HG03064 (cell line): ENCODE data around the gene ITGA7.

ENCODE experiments used
- ATAC-seq: cut with Tn5 transposase; IDR thresholded peaks from one replicate; pipeline ENCODE4 v1.9.1; 2021; ENCODE audit warnings: low read depth; ENCODE audit not compliant: unreplicated experiment

Gene ITGA7

DNA sequence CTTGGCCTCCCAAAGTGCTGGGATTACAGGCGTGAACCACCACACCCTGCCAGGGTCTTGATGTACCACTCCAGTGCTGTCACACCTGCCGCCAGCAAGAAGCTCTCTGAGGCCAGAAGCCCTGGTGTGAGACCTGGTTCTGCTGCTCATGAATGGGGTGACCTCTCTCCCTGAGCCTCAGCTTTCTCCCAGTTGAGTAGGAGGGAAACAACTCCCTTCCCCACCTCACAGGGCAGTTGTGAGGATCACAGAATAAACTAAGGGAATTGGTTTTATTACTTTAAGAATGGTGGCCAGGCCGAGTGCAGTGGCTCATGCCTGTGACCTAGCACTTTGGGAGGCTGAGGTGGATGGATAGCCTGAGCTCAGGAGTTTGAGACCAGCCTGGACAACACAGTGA, 26.9 kb upstream of the ITGA7 start:
- no peak for ATAC-seq

DNA sequence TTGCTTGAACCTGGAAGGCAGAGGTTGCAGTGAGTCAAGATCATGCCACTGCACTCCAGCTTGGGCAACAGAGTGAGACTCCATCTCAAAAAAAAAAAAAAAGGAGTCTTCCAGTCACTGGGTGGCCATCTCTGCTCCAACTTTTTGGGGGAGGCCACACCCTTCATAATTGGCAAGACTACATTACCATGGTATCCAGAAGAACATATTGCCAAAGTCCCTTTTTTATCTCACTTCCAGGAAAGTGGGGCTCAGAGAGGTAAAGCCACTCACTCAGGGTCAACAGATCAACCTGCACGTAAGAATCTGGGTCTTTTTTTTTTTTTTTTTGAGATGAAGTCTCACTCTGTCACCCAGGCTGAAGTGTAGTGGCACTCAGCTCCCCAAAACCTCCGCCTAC, 26.2 kb upstream of the ITGA7 start:
- no peak for ATAC-seq

DNA sequence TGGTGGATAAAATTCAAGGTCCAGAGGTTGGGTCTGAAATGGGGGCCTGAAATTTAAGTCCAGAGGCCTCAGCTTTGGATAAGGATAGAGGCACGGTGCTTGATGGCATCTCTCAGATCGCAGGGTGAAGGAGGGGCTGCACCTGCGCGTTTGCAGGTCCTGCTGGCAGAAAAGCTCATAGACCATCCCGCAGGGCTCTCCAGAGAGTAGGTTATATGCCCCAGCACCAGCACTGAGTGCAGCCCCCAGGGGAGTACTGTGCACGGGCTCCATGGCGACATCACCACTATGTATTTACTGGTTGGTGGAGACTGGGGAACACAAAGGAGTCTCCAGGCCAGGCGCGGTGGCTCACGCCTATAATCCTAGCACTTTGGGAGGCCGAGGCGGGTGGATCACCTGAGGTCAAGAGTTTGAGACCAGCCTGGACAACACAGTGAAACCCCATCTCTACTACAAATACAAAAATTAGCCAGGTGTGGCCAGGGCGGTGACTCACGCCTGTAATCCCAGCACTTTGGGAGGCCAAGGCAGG, 25.4 kb upstream of the ITGA7 start:
- ATAC-seq, result no peak

DNA sequence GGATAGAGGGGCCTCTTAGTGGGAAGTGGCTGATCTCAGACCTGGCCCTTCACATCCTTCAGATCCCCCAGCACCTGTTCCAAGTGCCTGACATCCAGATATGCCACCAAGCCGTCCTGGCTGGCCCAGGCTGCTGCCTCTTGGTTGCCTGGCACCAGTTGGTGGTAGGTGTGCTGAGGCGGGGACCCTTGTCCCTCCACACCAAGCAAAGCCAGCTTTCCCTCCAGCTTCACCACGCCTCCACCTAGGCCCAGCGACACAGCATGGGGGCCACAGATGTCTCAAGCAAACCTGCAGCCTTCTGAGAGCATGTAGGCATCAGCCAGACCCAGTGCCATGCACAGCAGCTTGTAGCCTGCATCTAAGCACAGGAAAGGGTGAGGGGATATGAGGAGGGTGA, 24.6 kb upstream of the ITGA7 start:
- no peak for ATAC-seq

DNA sequence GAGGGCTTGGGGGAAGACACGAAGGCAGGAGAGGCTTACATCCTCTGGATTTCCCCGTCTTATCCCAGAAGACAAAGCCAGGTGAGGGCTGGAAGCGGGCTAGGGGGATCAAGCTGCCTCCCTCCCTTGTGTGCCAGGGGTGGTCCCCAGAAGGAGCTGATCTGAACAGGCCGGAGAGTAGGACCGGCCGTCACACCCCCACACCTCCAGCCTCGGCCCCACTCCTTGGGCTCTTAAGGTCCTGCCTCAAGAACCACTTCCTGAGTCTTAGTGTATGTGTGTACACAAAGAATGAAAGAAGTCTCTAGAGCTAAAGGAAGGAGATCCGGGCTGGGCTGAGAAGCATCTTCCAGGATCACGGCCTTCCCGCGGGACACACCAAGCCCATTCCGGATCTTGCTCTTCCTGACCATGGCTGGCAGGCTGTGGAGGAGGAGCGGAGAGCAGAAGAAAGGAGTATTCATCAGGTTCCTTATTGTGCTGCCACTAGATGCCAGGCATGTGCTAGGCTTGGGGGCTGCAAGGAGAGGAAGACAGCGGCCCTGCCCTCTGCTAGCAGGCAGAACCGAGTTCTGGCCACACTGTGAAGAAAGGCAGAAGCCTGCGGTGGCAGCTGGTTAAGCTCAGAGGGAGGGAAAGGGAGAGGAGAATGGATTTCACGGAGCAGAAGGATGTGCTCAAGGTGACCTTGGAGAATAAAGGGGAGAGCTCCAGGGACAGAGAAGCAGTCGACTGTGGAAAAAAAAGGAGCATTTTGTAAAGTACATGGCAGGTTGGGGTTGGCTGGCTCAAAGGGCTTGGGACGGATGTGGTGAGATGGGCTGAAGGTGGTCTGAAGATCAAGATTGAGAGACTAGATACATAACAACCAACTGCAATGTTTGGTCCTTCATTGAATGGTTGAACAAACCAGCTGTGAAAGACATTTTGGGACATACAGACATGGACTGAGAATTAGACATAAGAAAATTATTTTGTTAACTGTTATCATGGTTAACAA, 22.4 kb upstream of the ITGA7 start:
- peak; percentile 43 for ATAC-seq

GRCh38 chr12:55728939-55729818, 21.5 kb upstream of the ITGA7 start, which contains the start of gene CD63:
CD63 (minus strand) TSS chr12:55729009; CDS start chr12:55728341, 668 bp downstream.
- ATAC-seq, result peak; percentile 61

GRCh38 chr12:55728186-55728938, 20.7 kb upstream of the ITGA7 start:
- no peak for ATAC-seq

DNA sequence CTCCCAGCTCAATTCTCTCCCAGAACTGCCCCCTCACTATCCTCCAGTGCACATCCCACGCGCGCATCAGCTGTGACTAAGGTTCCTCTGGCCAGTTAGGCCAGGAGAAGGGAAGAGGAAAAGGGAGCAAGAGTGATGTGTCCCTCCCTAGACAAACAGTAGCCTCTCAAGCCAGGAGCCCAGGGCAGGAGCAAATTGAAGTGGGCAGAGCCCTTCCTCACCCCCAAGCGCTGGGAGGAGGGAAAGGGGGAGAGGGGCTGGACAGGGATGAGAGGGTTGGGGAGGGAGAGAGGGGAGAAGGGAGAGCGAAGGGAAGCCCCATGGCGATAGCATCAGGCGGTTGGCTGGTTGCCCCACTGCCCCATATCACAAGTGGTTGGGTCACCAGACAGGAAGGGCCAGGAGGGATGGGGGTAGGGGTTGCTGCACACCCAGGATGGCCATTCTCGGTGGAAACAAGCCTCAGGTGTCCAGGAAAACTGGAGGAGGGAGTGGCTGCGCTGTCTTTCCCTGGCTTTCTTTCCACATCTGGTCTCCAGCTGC, 20.0 kb upstream of the ITGA7 start:
- no peak for ATAC-seq

GRCh38 chr12:55726971-55727370, 19.3 kb upstream of the ITGA7 start:
- ATAC-seq, result no peak

- no peak for ATAC-seq
These were observed 17.9 kb upstream of the ITGA7 start for GRCh38 chr12:55725556-55725955.

- no peak for ATAC-seq
These were observed 17.2 kb upstream of the ITGA7 start for GRCh38 chr12:55724940-55725309.

DNA sequence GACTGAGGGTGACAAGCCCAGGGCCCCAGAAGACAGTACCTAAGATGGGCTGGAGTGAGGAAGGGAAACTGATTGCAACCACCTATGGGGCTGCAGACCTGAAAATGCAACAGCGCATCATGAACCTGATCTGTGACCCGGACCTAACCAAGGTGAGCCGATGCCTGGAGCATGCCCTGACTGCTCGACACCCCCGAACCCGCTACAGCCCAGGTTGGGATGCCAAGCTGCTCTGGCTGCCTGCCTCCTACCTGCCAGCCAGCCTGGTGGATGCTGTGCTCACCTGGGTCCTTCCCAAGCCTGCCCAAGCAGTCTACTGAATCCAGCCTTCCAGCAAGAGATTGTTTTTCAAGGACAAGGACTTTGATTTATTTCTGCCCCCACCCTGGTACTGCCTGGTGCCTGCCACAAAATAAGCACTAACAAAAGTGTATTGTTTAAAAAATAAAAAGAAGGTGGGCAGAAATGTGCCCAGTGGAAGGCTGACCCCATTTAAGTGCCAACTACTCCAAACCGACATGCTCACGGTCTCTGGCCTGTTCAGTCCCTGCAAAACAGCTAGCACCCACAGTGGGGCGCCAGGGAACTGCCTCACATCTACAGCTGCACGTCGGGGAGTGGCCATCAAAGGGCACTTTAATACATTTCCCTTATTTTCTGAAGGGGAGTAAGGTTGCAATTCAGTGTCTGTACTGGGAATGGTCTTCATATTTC, 16.7 kb upstream of the ITGA7 start:
- no peak for ATAC-seq

DNA sequence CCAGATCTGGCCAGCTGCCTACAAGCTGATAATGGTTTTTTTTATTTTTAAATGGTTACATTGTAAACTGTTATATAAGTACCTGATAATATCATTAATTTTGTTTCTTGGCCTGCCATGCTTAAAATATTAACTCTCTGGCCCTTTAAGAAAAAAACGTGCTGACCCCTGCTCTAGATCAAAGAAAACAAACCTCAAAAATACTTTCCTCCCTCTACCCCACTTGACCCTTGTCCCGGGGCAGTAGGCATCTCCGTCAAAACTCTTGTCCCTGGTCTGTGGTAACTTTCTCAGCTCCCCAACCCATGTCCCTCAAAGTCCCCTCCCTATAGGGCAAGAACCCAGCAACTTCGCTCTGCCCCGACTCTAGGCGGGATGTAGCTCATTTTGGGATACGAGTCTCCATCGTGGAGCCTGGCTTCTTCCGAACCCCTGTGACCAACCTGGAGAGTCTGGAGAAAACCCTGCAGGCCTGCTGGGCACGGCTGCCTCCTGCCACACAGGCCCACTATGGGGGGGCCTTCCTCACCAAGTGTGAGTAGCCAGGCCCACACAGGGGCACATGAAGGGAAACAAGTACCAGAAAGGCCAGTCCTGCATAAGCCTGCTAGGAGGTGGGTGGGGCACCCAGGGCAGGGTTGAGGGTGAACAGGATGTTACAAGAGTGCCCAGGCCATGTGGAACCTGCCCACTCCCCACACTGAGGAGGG, 16.0 kb upstream of the ITGA7 start:
- no peak for ATAC-seq

DNA sequence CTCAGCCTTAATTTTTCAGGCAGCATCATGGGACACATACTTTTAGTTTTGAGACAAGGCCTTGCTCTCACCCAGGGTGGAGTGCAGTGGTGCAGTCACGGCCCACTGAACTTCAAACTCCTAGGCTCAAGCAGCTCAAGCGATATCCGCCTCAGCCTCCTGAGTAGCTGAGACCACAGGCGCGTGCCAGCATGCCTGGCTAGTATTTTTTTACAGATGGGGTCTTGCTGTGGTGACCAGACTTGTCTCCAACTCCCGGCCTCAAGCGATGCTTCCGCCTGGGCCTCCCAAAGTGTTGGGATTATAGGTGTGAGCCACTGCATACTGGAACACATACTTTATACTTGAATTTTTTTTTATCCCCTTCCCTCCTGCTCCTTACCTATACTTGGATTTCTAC, 15.2 kb upstream of the ITGA7 start:
- ATAC-seq, result no peak

DNA sequence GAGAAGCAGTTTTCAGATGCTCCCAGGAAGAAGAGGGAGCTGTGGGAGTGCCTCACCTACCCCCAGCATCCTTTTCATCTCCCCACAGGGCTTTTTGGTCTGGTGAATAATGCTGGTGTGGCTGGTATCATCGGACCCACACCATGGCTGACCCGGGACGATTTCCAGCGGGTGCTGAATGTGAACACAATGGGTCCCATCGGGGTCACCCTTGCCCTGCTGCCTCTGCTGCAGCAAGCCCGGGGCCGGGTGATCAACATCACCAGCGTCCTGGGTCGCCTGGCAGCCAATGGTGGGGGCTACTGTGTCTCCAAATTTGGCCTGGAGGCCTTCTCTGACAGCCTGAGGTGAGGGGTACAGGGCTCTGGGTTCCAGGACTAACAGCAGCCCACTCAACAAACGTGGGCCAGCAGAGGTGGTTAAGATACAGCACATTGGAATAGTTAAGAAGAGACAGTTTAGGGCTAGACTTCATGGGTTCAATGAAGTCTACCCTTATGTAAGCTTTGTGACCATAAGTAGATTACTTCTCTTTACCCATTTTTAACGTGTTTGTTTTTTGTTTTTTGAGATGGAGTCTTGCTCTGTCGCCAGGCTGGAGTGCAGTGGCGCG, 14.0 kb upstream of the ITGA7 start:
- ATAC-seq, result no peak

DNA sequence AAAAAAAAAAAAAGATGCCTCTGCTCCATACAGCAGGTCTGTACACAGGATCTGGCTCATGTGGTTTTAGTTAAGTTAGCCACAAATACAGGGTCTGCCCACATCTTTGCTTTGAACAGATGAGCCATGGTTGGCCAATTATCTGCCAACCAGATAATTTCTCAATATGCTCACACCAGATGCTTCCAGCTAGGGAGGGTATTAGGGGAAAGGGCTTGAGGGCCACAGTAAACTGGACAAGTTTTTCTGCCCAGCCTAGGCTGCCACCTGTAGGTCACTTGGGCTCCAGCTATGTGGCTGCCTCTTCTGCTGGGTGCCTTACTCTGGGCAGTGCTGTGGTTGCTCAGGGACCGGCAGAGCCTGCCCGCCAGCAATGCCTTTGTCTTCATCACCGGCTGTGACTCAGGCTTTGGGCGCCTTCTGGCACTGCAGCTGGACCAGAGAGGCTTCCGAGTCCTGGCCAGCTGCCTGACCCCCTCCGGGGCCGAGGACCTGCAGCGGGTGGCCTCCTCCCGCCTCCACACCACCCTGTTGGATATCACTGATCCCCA, 13.3 kb upstream of the ITGA7 start:
- ATAC-seq, result no peak

DNA sequence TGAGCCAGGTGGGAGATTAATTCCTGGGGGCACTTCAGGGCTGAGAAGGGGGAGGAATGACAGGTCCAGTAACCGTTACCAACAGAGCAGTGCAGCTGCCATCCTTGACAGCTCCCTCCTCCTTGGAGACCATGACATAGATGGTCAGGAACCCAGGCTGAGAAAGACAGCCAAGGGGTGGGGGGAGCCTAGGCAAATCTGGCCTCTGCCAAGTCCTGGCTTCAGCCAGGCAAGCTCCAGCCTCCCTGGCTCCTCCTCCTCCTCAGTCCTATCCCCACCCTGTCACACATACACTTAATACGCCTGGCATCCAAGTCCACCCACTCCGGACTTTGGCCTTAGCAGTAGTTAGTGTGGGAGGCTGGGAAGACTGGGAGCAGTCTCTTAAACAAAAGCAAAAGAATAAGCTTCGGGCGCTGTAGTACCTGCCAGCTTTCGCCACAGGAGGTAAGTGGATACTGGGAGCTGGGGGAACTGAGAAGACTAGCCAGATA, 12.4 kb upstream of the ITGA7 start, which contains the start of gene RDH5:
TSS of gene RDH5 (plus strand) at position 323 of the 494 bp plus-strand sequence. CDS start 792 bp downstream, outside the sequence.
- ATAC-seq, result no peak

- ATAC-seq, result no peak
These were observed 11.7 kb upstream of the ITGA7 start for GRCh38 chr12:55719371-55719770.
